HG03571 (cell line): ENCODE results near the gene SREK1.

Experiments used
- ATAC-seq: cut with Tn5 transposase; IDR thresholded peaks from one replicate; pipeline ENCODE4 v1.9.1; 2021; ENCODE audit not compliant: unreplicated experiment

The SREK1 gene

GRCh38 chr5:66161356-66161755 is 17.3 kb downstream of the SREK1 start:
- ATAC-seq: no peak

- no peak for ATAC-seq
Observed at GRCh38 chr5:66164044-66164790, 20.1 kb downstream of the SREK1 start.

GRCh38 chr5:66168226-66168625 is 24.1 kb downstream of the SREK1 start:
- no peak for ATAC-seq

GRCh38 chr5:66169534-66169933 is 25.4 kb downstream of the SREK1 start:
- no peak for ATAC-seq

- ATAC-seq: no peak
Observed at GRCh38 chr5:66170195-66170919, 26.3 kb downstream of the SREK1 start.

- peak; percentile 65 for ATAC-seq
Observed at GRCh38 chr5:66171349-66172344, 27.5 kb downstream of the SREK1 start.

GRCh38 chr5:66174338-66174737 is 30.2 kb downstream of the SREK1 start:
- ATAC-seq: no peak

- no peak for ATAC-seq
Observed at GRCh38 chr5:66178799-66179198, 34.7 kb downstream of the SREK1 start.

GRCh38 chr5:66179297-66180051 is 35.4 kb downstream of the SREK1 start:
- ATAC-seq: no peak

- ATAC-seq: no peak
Observed at GRCh38 chr5:66180282-66181155, 36.4 kb downstream of the SREK1 start.

- ATAC-seq: no peak
Observed at GRCh38 chr5:66186108-66186507, 42.0 kb downstream of the SREK1 start.

- no peak for ATAC-seq
Observed at GRCh38 chr5:66193419-66193818, 49.3 kb downstream of the SREK1 start.

GRCh38 chr5:66197764-66198405 is 53.8 kb downstream of the SREK1 start:
- ATAC-seq: no peak

- no peak for ATAC-seq
Observed at GRCh38 chr5:66198837-66199236, 54.7 kb downstream of the SREK1 start.

GRCh38 chr5:66203531-66203930 is 59.4 kb downstream of the SREK1 start:
- no peak for ATAC-seq

GRCh38 chr5:66206465-66206864 is 62.4 kb downstream of the SREK1 start:
- ATAC-seq: no peak

- ATAC-seq: no peak
Observed at GRCh38 chr5:66207800-66208561, 63.9 kb downstream of the SREK1 start.

GRCh38 chr5:66209350-66209749 is 65.2 kb downstream of the SREK1 start:
- no peak for ATAC-seq
